ENCODE results near the gene PDYN.

PDYN gene

GRCh38 chr20:1931830-1932229 is 62.0 kb downstream of the PDYN start:
- DNase-seq = no peak

- DNase-seq = no peak
These were observed 63.7 kb downstream of the PDYN start for GRCh38 chr20:1930165-1930564.

- no peak for DNase-seq
These were observed 64.4 kb downstream of the PDYN start for GRCh38 chr20:1929460-1929859.

GRCh38 chr20:1928782-1929181 is 65.1 kb downstream of the PDYN start:
- DNase-seq = no peak
